Hepatocyte (in vitro differentiated cells): ENCODE results near the gene IRF2.

Experiments used
- EZH2 ChIP-seq: fragments of 200-600 bp; sonication (generic); IDR thresholded peaks from 2 replicates; pipeline ENCODE4 v1.6.1; 2016; ENCODE audit warnings: antibody characterized with exemption, mild to moderate bottlenecking, borderline replicate concordance
- EZH2phosphoT487 ChIP-seq: fragments of 200-600 bp; sonication (generic); IDR thresholded peaks from one replicate; pipeline ENCODE4 v1.6.1; 2018; ENCODE audit warnings: antibody characterized with exemption, mild to moderate bottlenecking, low read depth, moderate library complexity; ENCODE audit not compliant: unreplicated experiment, severe bottlenecking
- TF ChIP-seq, protein P1 (sequence below): fragments of 200-600 bp; sonication (generic); IDR thresholded peaks from 2 replicates; pipeline ENCODE4 v1.5.1; 2016; ENCODE audit warnings: antibody characterized with exemption, mild to moderate bottlenecking; ENCODE audit not compliant: poor library complexity

- TF ChIP-seq, protein P1, sequence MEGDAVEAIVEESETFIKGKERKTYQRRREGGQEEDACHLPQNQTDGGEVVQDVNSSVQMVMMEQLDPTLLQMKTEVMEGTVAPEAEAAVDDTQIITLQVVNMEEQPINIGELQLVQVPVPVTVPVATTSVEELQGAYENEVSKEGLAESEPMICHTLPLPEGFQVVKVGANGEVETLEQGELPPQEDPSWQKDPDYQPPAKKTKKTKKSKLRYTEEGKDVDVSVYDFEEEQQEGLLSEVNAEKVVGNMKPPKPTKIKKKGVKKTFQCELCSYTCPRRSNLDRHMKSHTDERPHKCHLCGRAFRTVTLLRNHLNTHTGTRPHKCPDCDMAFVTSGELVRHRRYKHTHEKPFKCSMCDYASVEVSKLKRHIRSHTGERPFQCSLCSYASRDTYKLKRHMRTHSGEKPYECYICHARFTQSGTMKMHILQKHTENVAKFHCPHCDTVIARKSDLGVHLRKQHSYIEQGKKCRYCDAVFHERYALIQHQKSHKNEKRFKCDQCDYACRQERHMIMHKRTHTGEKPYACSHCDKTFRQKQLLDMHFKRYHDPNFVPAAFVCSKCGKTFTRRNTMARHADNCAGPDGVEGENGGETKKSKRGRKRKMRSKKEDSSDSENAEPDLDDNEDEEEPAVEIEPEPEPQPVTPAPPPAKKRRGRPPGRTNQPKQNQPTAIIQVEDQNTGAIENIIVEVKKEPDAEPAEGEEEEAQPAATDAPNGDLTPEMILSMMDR = no peak
- no peak for TF ChIP-seq EZH2
- TF ChIP-seq EZH2phosphoT487 = no peak
Observed at GRCh38 chr4:184481544-184481943, 7.2 kb upstream of the IRF2 start.
